ENCODE data around the gene PTPA.
A peak's percentile ranks its signal among the peaks of the same experiment; 100 is the strongest.

DNA sequence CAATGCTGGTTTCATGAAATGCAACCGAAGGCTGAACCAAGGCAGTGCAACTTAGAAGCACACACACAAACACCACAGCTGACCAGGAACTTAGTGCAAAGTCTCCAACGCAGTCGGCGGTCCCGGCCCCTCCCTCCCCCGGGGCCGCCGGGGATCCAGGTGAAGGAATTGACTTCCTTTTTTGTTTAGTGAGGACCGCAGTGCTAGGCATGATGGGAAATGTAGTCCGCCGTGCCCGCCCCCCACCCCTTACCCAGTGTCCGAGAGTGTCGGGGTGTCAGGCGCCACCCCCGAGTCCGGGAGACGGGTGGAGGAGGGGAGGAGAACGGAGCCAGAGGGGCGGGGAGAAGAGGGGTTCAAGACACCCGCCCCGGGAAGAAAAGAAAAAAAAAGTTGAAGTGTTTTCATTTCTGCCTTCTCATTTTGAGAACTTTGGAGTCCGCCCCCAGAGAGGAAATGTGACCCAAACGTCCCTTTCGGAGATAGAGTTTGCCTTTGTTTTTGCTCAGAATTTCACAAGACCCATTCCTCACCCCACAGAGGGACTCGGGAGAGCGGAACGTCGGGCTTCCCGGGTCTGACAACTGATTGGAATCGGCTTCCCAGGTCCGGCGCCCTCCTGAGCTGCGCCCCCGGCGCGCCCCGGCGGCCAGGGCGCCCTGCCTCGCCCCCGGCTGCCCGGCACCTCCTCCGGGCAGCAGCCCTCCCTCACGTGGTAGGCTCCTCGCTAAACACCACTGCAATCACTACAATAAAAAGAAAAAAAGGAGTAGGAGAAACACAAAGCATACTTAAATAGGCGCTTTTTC lies 64.8 kb downstream of the PTPA start:
- TF ChIP-seq ZNF404 (tag by site-specific recombination; IDR thresholded peaks at IDR 0.05) (no peak), ZNF76 (tag by site-specific recombination; IDR thresholded peaks at IDR 0.05; ENCODE audit: borderline replicate concordance, low read depth) (peak; percentile 94), CTCF (tag by site-specific recombination; IDR thresholded peaks at IDR 0.05) (no peak), ZNF311 (tag by site-specific recombination; IDR thresholded peaks at IDR 0.05; ENCODE audit: borderline replicate concordance) (no peak), ZNF426 (tag by site-specific recombination; IDR thresholded peaks at IDR 0.05) (no peak), SP2 (tag by site-specific recombination; IDR thresholded peaks at IDR 0.05) (peak; percentile 80), ZNF121 (tag by site-specific recombination; IDR thresholded peaks at IDR 0.05) (no peak), ZNF585B (tag by site-specific recombination; IDR thresholded peaks at IDR 0.05) (no peak), ZXDB (tag by site-specific recombination; IDR thresholded peaks at IDR 0.05) (peak; percentile 93), ZNF621 (tag by site-specific recombination; IDR thresholded peaks at IDR 0.05) (no peak), ZNF248 (tag by site-specific recombination; IDR thresholded peaks at IDR 0.05) (no peak)
- TF ChIP-seq, protein P1, sequence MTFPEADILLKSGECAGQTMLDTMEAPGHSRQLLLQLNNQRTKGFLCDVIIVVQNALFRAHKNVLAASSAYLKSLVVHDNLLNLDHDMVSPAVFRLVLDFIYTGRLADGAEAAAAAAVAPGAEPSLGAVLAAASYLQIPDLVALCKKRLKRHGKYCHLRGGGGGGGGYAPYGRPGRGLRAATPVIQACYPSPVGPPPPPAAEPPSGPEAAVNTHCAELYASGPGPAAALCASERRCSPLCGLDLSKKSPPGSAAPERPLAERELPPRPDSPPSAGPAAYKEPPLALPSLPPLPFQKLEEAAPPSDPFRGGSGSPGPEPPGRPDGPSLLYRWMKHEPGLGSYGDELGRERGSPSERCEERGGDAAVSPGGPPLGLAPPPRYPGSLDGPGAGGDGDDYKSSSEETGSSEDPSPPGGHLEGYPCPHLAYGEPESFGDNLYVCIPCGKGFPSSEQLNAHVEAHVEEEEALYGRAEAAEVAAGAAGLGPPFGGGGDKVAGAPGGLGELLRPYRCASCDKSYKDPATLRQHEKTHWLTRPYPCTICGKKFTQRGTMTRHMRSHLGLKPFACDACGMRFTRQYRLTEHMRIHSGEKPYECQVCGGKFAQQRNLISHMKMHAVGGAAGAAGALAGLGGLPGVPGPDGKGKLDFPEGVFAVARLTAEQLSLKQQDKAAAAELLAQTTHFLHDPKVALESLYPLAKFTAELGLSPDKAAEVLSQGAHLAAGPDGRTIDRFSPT (tag by site-specific recombination; IDR thresholded peaks at IDR 0.05), result no peak

Data from HEK293 (cell line).